Esophagus squamous epithelium (tissue), 5 donors: ENCODE data around the gene CT47A1. TPM values are rescaled to one million over a fixed set of nuclear protein-coding genes. Genes with fewer than 3 reads are reported as not detected.
"Not testable (repeated sequence)": the region's sequence is repeated elsewhere in the genome, so short reads cannot be mapped to it uniquely, and the experiment has no call there.

Experiments used
- DNase-seq: peaks from one replicate; lab custom pipeline; 2025; lab: John Stamatoyannopoulos, UW
- H3K27ac ChIP-seq, 4 donors: fragments of 200-600 bp; sonication (generic); one replicate each; pipeline ENCODE4 v1.5.1; 2016 to 2019; ENCODE audit warnings: mild to moderate bottlenecking in 1 of 4
- H3K27me3 ChIP-seq, 4 donors: fragments of 200-600 bp; sonication (generic); 1 replicate in 3 of 4; 2 replicates in 1 of 4; pipeline versions ENCODE4 v1.5.1 to v1.6.0; 2017 to 2021; ENCODE audit warnings: antibody characterized with exemption in 1 of 4
- H3K36me3 ChIP-seq, 3 donors: fragments of 200-600 bp; sonication (generic); one replicate each; pipeline ENCODE4 v1.5.1; 2016 to 2019
- H3K4me1 ChIP-seq, 3 donors: fragments of 200-600 bp; sonication (generic); one replicate each; pipeline ENCODE4 v1.5.1; 2017 to 2019
- H3K4me3 ChIP-seq, 4 donors: fragments of 200-600 bp; sonication (generic); 1 replicate in 3 of 4; 2 replicates in 1 of 4; pipeline ENCODE4 v1.5.1; 2016 to 2019; ENCODE audit warnings: mild to moderate bottlenecking in 2 of 4, moderate library complexity in 1 of 4
- H3K9me3 ChIP-seq, 3 donors: fragments of 200-600 bp; sonication (generic); one replicate each; pipeline ENCODE4 v1.5.1; 2016 to 2019
- POLR2A ChIP-seq, 4 donors: fragments of 450-650 bp; IDR thresholded peaks; one replicate each; pipeline ENCODE4 v1.6.1; 2017; ENCODE audit warnings: antibody characterized with exemption in 4 of 4, mild to moderate bottlenecking in 4 of 4, moderate library complexity in 3 of 4
- WGBS, 2 donors: methylation state at CpG; one replicate each; pipeline ENCODE4 v1.1.5; 2018; 5-methylcytosine and 5-hydroxymethylcytosine counted together
- intact Hi-C: fragments of 100-400 bp; cut with DNase I; formaldehyde crosslinking; loops from one replicate; pipeline ENCODE4 v1.15.0; 2022
- total RNA-seq, 4 donors: library from RNA; depleted of rRNA; stranded (reverse); fragments of >200 nt; gene quantifications; one replicate each; pipeline ENCODE4 v1.1.0, GENCODE V29; 2016
- TF ChIP-seq, protein P1 (sequence below), 6 experiments: fragments of 450-650 bp in 4 of 6; fragments of 200-600 bp in 2 of 6; sonication (generic) in 2 of 6; IDR thresholded peaks; one replicate each; pipeline ENCODE4 v1.5.1; 2016 to 2019; ENCODE audit warnings: antibody characterized with exemption in 6 of 6, mild to moderate bottlenecking in 4 of 6, moderate library complexity in 4 of 6
- donor health status: DM: yes; HTN: yes; CAD: no.

CT47A1 gene
- total RNA-seq: not detected

DNA sequence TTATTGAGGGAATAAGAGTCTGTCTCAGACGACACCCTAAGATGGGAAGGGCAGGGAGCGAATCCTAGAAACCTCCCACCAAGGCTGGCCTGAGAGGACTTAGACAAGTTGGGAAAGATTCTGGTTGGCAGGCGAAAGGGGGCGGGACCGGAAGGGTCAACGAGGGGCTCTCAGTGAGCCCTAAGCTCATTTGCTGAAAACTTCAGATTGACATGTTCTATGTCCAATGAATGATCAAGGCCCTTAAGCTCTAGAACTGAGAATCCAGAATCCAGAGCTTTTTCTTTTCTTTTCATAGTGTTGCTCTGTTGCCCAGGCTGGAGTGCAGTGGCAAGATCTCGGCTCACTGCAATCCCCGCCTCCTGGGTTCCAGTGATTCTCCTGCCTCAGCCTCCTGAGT, at the start of gene CT47A1:
TSS of gene CT47A1 (minus strand) at position 101 of the 400 bp plus-strand sequence. CDS start 231 bp downstream, outside the sequence.
- WGBS, 2 donors: no CpG with 5 or more reads among the region's 8 CpGs
- DNase-seq, H3K27me3 ChIP-seq, H3K27ac ChIP-seq, H3K4me3 ChIP-seq, H3K4me1 ChIP-seq, H3K36me3 ChIP-seq, H3K9me3 ChIP-seq, intact Hi-C loops: not testable (repeated sequence)

DNA sequence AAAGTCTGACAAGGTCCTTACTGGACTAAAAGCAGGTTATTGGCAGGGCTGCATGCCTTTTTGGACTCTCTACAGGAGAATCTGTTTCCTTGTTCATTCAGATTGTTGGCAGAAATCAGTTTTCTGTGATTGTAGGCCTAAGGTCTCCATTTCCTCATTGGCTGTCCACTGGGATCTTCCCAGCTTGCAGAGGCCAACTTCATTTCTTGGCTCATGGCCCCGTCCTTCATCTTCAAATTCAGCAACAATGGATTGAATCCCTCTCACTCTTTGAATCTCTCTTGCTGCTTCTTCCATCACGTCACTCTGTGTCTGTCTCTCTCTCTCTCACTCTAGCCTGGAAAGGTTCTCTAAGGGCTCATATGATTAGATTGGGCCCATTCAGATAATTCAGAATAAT, 47.0 kb upstream of the CT47A1 start:
- Histone ChIP-seq H3K27ac (no peak overlapping the region), H3K9me3 (no peaks in the 10 kb centered on the region), H3K4me3 (no peak overlapping the region), H3K27me3 (no peaks in the 10 kb centered on the region), H3K36me3 (no peaks in the 10 kb centered on the region), H3K4me1 (peaks cover 0 to 6% (median 0%) of the 10 kb centered on the region in 3 donors)
- TF ChIP-seq, protein P1, sequence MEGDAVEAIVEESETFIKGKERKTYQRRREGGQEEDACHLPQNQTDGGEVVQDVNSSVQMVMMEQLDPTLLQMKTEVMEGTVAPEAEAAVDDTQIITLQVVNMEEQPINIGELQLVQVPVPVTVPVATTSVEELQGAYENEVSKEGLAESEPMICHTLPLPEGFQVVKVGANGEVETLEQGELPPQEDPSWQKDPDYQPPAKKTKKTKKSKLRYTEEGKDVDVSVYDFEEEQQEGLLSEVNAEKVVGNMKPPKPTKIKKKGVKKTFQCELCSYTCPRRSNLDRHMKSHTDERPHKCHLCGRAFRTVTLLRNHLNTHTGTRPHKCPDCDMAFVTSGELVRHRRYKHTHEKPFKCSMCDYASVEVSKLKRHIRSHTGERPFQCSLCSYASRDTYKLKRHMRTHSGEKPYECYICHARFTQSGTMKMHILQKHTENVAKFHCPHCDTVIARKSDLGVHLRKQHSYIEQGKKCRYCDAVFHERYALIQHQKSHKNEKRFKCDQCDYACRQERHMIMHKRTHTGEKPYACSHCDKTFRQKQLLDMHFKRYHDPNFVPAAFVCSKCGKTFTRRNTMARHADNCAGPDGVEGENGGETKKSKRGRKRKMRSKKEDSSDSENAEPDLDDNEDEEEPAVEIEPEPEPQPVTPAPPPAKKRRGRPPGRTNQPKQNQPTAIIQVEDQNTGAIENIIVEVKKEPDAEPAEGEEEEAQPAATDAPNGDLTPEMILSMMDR (IDR thresholded peaks at IDR 0.05): no peak
- no peak for TF ChIP-seq POLR2A (IDR thresholded peaks at IDR 0.05)
- intact Hi-C loops: no loop called here
- DNase-seq: no peak
- WGBS, 2 donors: 49 to 57% methylated on average over 2 of the region's 2 CpGs

DNA sequence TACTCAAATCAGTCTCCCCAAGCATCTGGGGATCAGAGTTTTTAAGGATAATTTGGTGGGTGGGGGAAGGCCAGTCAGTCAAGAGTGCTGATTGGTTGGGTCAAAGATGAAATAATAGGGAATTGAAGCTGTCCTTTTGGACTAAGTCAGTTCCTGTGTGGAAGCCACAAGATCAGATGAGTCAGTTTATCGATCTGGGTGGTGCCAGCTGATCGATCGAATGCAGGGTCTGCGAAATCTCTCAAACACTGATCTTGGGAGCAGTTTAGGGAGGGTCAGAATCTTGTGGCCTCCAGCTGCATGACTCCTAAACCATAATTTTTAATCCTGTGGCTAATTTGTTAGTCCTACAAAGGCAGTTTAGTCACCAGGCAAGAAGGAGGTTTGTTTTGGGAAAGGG, 44.5 kb upstream of the CT47A1 start:
- Histone ChIP-seq H3K36me3 (no peaks in the 10 kb centered on the region), H3K4me3 (no peak overlapping the region), H3K4me1 (no peaks in the 10 kb centered on the region), H3K27me3 (no peaks in the 10 kb centered on the region), H3K9me3 (no peaks in the 10 kb centered on the region), H3K27ac (no peak overlapping the region)
- intact Hi-C loops: no loop called here
- TF ChIP-seq, protein P1 (IDR thresholded peaks at IDR 0.05): no peak
- no peak for TF ChIP-seq POLR2A (IDR thresholded peaks at IDR 0.05)
- WGBS, 2 donors: 87 to 90% methylated on average over 2 to 4 of the region's 4 CpGs
- no peak for DNase-seq

DNA sequence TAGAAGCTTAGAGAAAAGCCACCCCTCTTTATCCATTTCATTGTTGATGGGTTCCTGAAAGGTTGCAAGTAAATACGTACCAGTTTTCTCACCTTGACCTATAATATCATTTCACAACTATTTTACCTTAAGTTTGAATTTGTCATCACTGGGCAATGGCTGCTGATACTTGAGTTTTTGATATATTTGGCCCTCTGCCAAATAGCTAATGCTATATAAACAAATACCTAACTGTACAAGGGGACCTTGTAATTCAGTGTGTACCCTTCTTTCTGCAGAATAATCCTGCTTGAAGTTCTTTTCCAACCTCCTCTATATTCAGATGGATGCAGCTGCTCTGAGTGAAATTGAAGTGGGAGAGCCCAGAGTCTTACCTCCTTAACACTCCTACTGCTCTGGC, 42.9 kb upstream of the CT47A1 start:
- Histone ChIP-seq H3K4me3 (no peak overlapping the region), H3K27ac (no peak overlapping the region), H3K9me3 (no peaks in the 10 kb centered on the region), H3K36me3 (no peaks in the 10 kb centered on the region), H3K4me1 (no peaks in the 10 kb centered on the region), H3K27me3 (no peaks in the 10 kb centered on the region)
- intact Hi-C loops: no loop called here
- WGBS, 2 donors: 27 to 67% methylated on average over 1 of the region's 1 CpG
- no peak for DNase-seq
- TF ChIP-seq, protein P1 (IDR thresholded peaks at IDR 0.05): no peak
- TF ChIP-seq POLR2A (IDR thresholded peaks at IDR 0.05): no peak

DNA sequence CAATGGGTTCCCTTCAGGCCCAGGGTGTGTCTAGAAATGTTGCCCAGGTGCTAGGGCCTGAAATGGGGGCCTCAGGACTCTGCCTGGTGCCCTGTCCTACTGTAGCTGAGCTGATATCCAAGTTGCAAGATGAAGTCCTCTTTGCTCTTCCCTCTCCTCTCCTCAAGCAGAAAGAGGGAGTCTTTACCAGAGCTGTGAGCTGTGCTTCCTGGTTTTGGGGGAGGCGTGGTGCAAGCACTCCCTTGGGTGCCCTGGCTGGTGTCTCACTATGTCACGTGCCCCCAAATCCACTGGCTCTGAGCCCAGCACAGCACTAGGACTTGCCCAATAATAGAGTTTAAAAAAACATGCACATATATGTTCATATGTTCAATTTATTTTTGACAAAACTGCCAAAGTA, 29.3 kb upstream of the CT47A1 start:
- intact Hi-C loops: no loop called here
- WGBS, 2 donors: 40% methylated on average over 2 of the region's 2 CpGs; no CpG with 5 or more reads in 1 of the 2 donors
- no peak overlapping the region for H3K27ac ChIP-seq
- no peaks in the 10 kb centered on the region for H3K27me3 ChIP-seq
- no peak for DNase-seq
- TF ChIP-seq, protein P1 (IDR thresholded peaks at IDR 0.05): no peak
- TF ChIP-seq POLR2A (IDR thresholded peaks at IDR 0.05): no peak
- H3K4me1 ChIP-seq: no peaks in the 10 kb centered on the region
- H3K36me3 ChIP-seq: no peaks in the 10 kb centered on the region
- H3K9me3 ChIP-seq: peaks cover 0 to 8% (median 0%) of the 10 kb centered on the region in 3 donors
- no peak overlapping the region for H3K4me3 ChIP-seq

DNA sequence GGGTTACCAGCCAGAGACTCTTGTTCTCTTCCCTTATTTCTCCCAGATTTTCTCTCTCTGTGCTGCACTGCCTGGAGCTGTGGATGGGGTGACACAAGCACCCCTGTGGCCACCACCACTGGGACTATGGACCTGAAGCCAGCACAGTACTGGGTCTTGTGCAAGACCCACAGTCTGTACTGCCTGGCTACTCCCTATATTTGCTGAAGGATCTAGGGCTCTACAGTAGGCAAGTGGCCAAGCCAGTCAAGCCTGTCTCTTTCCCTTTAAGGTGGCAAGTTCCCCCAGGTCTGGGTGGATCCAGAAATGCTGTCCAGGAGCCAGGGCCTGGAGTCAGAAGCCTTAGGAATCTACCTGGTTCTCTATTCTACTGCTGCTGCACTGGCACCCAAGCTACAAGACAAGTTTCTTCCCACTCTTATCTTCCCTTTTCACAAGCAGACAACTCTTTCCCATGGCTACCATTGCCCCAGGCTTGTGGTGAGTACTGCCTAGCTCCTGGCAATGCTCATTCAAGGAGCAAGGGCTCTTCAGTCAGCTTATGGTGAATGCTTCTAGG, 28.4 kb upstream of the CT47A1 start:
- H3K4me3 ChIP-seq: no peak overlapping the region
- no peak overlapping the region for H3K27ac ChIP-seq
- TF ChIP-seq, protein P1 (IDR thresholded peaks at IDR 0.05): no peak
- TF ChIP-seq POLR2A (IDR thresholded peaks at IDR 0.05): no peak
- DNase-seq: no peak
- peaks cover 0 to 8% (median 0%) of the 10 kb centered on the region in 3 donors for H3K9me3 ChIP-seq
- H3K36me3 ChIP-seq: no peaks in the 10 kb centered on the region
- intact Hi-C loops: no loop called here
- no peaks in the 10 kb centered on the region for H3K4me1 ChIP-seq
- no peaks in the 10 kb centered on the region for H3K27me3 ChIP-seq
